ENCODE data around the gene TKTL1.

TKTL1 gene

GRCh38 chrX:154365052-154365600 lies 69.5 kb downstream of the TKTL1 start:
- DNase-seq = no peak

DNA sequence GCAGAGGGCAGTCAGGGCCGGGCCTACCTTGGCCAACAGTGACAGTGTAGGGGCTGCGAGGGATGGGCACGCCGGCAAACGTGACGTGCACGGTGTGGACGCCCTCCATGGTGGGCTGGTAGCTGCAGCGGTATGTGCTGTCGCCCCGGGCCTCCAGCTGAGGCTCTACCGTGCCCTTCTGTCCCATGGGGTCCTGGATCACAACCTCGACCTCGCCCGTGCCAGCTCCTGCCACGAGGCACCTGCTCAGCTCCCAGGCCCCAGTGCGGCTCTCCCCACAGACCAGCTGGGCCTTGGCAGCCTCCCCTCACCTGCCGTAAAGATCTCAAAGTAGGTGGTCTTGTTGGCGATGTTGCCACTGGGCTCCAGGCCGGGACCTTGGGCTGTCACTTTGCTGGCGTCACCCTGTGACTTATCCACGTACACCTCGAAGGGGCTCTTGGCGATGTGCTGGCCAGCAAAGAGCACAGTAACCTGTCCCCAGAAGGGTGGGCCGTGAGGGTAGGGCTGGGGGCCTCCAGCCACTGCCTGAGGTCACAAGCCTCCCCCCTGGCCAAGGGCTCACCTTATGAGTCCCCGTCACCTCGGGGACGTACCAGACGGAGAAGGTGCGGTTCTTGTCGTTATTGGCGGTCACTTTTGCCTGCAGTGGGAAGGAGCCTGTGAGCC lies 70.5 kb downstream of the TKTL1 start:
- DNase-seq = no peak

DNA sequence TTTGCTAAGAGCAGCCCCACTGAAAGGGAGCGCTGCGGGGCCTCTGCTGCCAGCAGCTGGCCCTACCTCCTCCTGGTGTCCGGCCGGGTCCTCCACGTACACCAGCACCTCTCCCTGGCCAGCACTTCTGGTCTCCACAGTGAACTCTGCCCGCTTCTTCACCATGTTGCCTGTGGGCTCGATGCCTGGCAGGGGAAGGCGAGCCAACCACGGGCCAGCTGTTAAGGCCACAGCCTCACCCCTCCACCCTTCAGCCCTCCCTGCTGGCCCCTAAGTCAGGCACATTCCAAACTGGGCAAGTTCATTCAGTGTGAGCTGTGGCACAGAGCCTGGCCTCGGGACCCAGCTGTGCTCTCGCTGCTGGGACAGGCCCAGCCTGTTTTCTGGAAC lies 71.1 kb downstream of the TKTL1 start:
- DNase-seq = no peak

DNA sequence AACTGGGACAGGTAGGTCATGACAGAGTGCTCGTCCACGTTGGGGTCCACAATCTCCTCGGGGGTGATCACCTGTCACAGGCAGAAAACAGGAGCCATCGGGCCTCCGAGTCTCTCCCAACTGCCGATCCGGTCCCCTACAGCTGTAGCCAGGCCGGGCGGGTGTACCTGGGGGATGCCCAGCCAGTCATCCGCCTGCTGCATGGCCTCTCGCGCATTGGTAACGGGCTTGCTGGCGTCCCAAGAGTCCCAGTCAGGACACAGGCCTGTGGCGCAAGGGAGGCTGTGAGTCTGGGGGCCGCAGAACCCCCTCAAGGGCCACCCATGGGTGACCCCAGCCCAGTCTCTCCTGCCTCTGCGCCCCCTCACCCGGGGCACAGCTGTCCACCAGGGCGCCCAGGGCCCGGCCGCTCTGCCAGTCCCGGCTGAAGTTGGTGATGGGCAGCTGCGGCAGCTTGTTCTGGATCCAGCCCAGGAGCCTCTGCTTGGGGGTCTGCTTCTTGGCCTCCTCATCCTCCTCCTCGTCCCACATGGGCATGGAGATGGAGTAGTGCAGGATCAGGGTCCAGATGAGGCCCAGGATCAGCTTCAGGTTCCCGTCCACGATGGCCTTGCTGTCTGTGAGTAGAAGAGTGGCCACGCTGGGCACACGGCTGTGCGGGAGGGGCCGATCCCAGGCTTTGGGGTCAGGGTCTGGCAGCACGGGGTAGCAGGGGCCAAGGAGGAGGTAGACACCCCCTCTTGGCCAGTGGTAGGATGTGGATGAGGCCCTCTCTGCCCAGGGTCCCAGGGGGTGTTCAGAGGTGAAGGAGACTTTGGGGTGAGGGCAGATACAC lies 72.1 kb downstream of the TKTL1 start:
- DNase-seq = no peak

GRCh38 chrX:154368630-154369448 lies 73.2 kb downstream of the TKTL1 start:
- peak; percentile 84 for DNase-seq

GRCh38 chrX:154369449-154370299 lies 74.1 kb downstream of the TKTL1 start:
- DNase-seq = peak; percentile 93

GRCh38 chrX:154370300-154371016 lies 74.9 kb downstream of the TKTL1 start:
- DNase-seq = peak; percentile 52

DNA sequence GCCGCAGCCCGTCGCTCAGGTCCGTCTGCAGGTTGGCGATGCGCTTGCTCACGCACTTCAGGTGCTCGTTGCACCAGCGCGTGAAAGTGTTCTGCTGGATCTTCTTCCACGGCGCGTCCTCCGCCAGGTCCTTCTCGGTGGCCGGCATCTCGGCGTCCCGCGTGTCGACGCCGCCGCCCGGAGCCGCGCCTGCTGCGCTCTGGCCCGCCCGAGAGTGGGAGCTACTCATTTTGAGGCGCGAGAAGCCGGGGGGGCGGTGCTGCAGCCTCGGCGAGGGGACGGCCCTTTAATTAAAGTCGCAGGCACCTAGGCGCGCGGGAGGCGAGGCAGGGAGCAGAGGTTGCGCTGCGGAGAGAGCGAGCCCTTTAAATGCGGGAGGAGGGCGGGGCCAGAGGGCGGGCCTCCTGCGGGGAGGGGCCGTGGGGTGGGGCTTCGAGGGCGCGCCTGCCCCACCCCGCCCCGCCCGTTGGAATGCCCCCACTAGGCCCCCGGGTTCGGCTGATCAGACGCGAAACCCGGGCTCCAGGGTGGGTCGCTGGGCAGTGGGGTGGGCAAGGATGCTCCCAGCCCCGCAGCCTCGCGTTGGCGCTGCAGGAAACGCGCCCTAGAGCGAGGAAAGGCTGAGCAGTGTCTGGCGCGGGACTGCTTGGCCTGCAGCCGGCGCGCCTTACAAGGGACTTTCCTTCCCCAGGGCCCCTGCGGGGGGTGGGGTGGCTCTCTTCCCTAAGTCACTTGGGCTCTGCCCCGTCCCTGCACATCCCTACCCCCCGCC lies 75.6 kb downstream of the TKTL1 start:
- peak; percentile 95 for DNase-seq

DNA sequence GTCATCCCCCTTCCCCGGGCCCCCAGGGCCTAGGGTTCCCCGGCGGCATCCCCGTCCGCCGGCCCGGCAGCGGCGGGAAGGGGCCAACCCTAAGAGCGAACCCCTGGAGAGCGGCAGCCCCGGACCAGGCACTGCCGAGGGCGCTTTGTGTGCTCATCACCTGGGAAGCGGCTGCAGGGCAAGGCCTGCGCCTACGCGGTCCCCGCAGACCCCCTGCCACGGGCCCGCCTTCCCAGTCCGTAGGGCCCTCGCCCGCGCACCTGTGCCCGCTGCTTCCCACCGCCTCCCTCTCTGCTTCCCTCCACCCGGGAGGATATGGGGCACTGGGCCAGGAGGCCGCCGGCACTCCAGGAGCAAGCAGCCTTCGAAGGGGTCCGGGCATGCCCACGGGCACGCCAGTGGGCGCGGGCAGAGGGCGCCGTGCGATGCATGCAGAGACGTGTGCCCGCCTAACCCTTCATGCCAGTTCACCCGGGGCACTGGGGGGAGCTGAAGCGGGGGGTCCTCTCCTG lies 76.2 kb downstream of the TKTL1 start:
- no peak for DNase-seq

DNA sequence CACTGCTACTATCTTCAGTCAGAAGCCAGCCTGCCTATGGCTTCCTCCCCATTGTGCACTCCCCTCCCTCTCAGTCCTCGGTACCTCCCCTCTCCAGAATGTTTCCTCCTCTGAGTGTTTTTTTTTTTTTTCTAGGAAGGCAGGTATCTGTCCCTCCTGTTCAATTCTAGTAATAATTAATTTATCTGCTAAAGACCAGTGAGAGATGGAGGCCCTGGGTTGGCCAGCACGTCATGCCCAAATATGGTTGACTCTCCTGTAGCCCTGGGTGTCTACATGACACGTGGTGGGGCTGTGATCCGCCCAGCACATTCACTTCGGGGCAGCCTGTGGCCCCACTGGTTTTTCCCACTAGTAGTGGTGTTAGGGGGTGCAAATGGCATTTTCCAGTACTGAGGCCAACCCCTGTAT lies 77.0 kb downstream of the TKTL1 start:
- no peak for DNase-seq

- DNase-seq = peak; percentile 80
These were observed 78.0 kb downstream of the TKTL1 start for GRCh38 chrX:154373340-154374306.

GRCh38 chrX:154374313-154375155 lies 78.9 kb downstream of the TKTL1 start, which contains the start of gene FLNA:
TSS of gene FLNA (minus strand) at chrX:154374634. CDS start at chrX:154371245, 3,389 bp downstream.
- no peak for DNase-seq

DNA sequence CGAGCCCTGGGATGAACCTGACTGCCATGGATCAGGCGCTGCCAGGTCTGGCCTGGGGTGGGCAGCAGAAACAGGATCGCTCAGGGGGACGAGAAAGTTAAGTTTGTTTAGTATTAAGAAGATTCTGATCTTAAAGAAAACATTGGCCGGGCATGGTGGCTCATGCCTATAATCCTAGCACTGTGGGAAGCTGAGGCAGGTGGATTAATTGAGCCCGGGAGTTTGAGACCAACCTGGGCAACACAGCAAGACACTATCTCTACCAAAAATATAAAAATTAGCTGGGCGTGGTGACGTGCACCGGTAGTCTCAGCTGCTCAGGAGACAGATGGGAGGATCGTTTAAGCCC lies 79.5 kb downstream of the TKTL1 start:
- DNase-seq = no peak

- no peak for DNase-seq
These were observed 81.2 kb downstream of the TKTL1 start for GRCh38 chrX:154376774-154377173.

- peak; percentile 82 for DNase-seq
These were observed 82.6 kb downstream of the TKTL1 start for GRCh38 chrX:154378059-154378798.

GRCh38 chrX:154378799-154379568 lies 83.4 kb downstream of the TKTL1 start, which contains the start of gene EMD:
TSS of gene EMD (plus strand) at chrX:154379295. CDS start at chrX:154379485, 190 bp downstream.
- peak; percentile 98 for DNase-seq

- DNase-seq = no peak
These were observed 84.0 kb downstream of the TKTL1 start for GRCh38 chrX:154379569-154379951.
